Psoas muscle (tissue), 8 donors: ENCODE data around the gene G3BP1. TPM values are rescaled to one million over a fixed set of nuclear protein-coding genes. Genes with fewer than 3 reads are reported as not detected.

Source experiments
- ATAC-seq, 4 donors: fragments of 200-7000 bp; cut with Tn5 transposase; one replicate each; pipeline ENCODE4 v1.9.1; 2020; ENCODE audit warnings: moderate library complexity in 3 of 4, mild to moderate bottlenecking in 2 of 4
- DNase-seq, 2 donors: peaks; one replicate each; pipeline ENCODE4 v3.0.0-alpha.2; 2020
- H3K27ac ChIP-seq: fragments of 200-600 bp; one replicate; pipeline ENCODE4 v1.8.0; 2022
- H3K27me3 ChIP-seq, 3 donors: fragments of 200-600 bp in 1 of 3; one replicate each; pipeline versions ENCODE4 v1.6.1 to v1.8.0; 2013 to 2022; ENCODE audit warnings: low read length in 2 of 3, mild to moderate bottlenecking in 2 of 3, moderate library complexity in 1 of 3; ENCODE audit not compliant: insufficient read depth in 3 of 3
- H3K36me3 ChIP-seq, 2 donors: fragments of 200-600 bp in 1 of 2; one replicate each; pipeline versions ENCODE4 v1.6.1 to v1.8.0; 2013 to 2022; ENCODE audit warnings: low read depth in 1 of 2, mild to moderate bottlenecking in 1 of 2, moderate library complexity in 1 of 2; ENCODE audit not compliant: insufficient read depth in 1 of 2
- H3K4me1 ChIP-seq: fragments of 200-600 bp; one replicate; pipeline ENCODE4 v1.8.0; 2022
- H3K4me3 ChIP-seq: fragments of 200-600 bp; one replicate; pipeline ENCODE4 v1.8.0; 2022; ENCODE audit warnings: mild to moderate bottlenecking
- H3K9me3 ChIP-seq: fragments of 200-600 bp; one replicate; pipeline ENCODE4 v1.8.0; 2022
- WGBS, 3 donors: extraction: QIAGEN DNeasy Blood & Tissue Kit; methylation state at CpG; one replicate each; pipeline versions ENCODE4 v1.1.6 to v1.1.7; 2013; 5-methylcytosine and 5-hydroxymethylcytosine counted together
- intact Hi-C, 2 donors: fragments of 100-400 bp; cut with DNase I; formaldehyde crosslinking; loops; one replicate each; pipeline versions ENCODE4 v1.11.0 to v1.14.2; 2022
- polyA plus RNA-seq, 3 donors: library from polyadenylated mRNA; stranded (reverse); fragments of 200-250 nt; gene quantifications; one replicate each; pipeline ENCODE4 v1.2.3, GENCODE V29; 2013
- total RNA-seq, 4 donors: library from RNA; stranded (reverse); fragmentation: NEBNext Ultra II Directional in 2 of 4; extraction: Animal tissue kit (Norgen Biotek cat#: 25700) in 2 of 4; gene quantifications; one replicate each; pipeline versions ENCODE4 v1.2.1 to v1.2.4, GENCODE V29; 2021 to 2023
- TF ChIP-seq, protein P1 (sequence below): fragments of 200-600 bp; IDR thresholded peaks from one replicate; pipeline ENCODE4 v1.8.0; 2022; ENCODE audit warnings: antibody characterized with exemption
- donor health status: healthy with polysubstance abuse.
- donor health status: DM: no; HTN: no; CAD: no; lungs with moderate emphysema.
- donor health status: Bipolar disorder and iron deficiency.
- donor health status: healthy.
- donor health status: DM: yes; HTN: yes; CAD: no.
- donor health status: DM: no; HTN: no; CAD: no.
- donor health status: DM: no; HTN: no; CAD: no.
- donor health status: DM: yes; HTN: yes; CAD: no.

G3BP1 gene
- total and polyA plus RNA-seq, 7 donors, result 47.0 to 230 (median 132) TPM

DNA sequence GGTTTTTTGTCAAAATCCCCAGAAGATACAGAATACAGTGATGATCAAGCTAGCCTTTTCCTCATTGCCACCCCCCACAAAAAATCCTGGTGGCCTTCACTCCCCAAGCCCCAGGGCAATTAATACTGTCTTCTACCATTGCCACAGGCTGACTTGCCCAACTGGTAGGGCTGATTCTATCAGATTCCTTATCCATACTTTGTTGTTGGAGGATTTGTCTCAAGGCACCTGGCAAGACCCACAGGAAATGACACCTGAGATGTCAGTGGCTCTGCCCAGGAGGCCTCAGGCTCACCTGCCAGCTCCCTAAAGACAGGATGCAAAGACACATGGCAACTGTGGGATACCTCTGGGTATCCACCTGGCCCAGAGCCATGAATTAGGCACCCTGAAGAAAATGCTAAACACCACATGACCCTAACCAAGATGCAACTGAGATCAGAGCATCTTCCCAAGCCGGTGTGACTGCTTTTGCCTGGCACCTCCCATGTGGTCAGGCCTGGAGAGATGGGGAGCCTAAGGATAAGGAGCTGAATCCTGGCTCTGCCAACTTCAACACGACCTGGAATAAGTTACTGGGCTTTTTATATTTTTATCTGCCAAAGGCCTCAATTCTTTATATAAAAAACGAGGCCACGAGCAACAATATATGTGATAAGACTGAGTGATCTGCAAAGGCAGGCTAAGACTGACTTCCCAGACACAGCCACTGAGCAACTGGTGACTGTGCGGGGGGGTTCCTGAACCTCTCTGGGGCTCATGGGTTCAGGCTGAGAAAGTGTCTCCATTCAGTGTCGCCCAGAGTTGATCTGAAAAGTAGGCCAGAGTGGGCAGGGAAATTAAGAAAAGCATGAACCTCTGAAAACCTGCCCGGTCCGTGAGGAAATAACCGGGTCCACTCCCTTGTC lies 14.3 kb upstream of the G3BP1 start:
- H3K27me3 ChIP-seq, result no peaks in the 10 kb centered on the region
- peak overlapping the region; percentile 80 for H3K4me3 ChIP-seq
- H3K4me1 ChIP-seq, result peaks cover 11% of the 10 kb centered on the region
- intact Hi-C loops, result no loop called here
- no peaks in the 10 kb centered on the region for H3K36me3 ChIP-seq
- ATAC-seq, result peak; percentile 11 to 36 (median 26)
- peak overlapping the region; percentile 80 for H3K27ac ChIP-seq
- no peak for DNase-seq
- no peaks in the 10 kb centered on the region for H3K9me3 ChIP-seq
- 17 to 30% (median 21%) methylated on average over 9 of the region's 9 CpGs for WGBS, 3 donors
- TF ChIP-seq, protein P1, sequence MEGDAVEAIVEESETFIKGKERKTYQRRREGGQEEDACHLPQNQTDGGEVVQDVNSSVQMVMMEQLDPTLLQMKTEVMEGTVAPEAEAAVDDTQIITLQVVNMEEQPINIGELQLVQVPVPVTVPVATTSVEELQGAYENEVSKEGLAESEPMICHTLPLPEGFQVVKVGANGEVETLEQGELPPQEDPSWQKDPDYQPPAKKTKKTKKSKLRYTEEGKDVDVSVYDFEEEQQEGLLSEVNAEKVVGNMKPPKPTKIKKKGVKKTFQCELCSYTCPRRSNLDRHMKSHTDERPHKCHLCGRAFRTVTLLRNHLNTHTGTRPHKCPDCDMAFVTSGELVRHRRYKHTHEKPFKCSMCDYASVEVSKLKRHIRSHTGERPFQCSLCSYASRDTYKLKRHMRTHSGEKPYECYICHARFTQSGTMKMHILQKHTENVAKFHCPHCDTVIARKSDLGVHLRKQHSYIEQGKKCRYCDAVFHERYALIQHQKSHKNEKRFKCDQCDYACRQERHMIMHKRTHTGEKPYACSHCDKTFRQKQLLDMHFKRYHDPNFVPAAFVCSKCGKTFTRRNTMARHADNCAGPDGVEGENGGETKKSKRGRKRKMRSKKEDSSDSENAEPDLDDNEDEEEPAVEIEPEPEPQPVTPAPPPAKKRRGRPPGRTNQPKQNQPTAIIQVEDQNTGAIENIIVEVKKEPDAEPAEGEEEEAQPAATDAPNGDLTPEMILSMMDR, result no peak

- H3K36me3 ChIP-seq, result no peaks in the 10 kb centered on the region
Measured at GRCh38 chr5:151758141-151758429, 13.7 kb upstream of the G3BP1 start.

DNA sequence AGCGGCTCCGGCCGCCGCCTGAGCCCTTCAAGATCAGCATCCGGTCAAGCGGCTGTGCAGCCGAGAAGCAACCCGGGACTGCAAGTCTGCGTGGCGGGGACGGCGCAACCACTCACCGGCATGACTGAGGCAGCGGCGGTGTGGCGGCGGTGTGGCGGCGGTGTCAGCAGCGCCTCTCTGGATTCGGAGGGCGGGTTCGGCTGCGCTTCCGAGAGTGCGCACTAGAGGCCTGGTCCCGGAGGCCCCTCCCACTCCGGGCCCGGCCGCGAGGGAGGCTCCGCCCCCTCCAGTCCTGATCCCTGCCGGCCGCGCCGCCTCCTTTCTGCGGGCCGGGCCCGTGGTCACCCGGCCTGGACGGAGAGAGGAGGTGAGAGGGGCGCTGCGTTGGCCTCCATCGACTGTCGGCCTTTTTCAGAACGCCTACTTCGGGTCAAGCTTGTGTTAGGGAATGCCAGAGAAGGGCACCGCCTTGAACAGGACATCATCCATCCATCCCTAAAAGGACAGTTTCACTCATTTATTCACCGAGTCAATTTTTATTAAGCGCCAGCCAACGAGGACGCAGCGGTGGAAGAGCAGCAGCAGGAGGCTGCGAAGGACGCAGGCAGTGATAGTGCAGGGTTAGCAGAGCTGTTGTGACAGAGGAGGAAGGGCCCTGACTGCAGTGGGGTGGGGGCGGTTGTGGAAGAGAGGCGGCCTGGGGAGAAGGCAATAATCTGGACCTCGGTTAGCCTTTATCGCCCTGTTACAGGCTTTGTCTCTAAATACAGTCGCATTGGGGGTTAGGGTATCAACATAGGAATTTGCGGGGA lies 13.1 kb upstream of the G3BP1 start, which contains the start of gene ATOX1:
Gene ATOX1, minus strand, starts transcription at position 202 of the 812 bp plus-strand sequence. Its CDS starts 80 bp downstream, at position 122.
- Histone ChIP-seq H3K27ac (peak within 1 kb of the TSS; percentile 80), H3K27me3 (no peaks in the 10 kb centered on the region), H3K9me3 (no peaks in the 10 kb centered on the region), H3K4me3 (peak within 1 kb of the TSS; percentile 80), H3K4me1 (peaks cover 11% of the 10 kb centered on the region), H3K36me3 (no peaks in the 10 kb centered on the region)
- ATAC-seq (peak; percentile 98 to 99 (median 99)), DNase-seq (peak; percentile 93 to 97)
- WGBS, 3 donors, result 3 to 7% (median 6%) methylated on average over 35 to 61 of the region's 61 CpGs
- intact Hi-C loops, result no loop called here
- TF ChIP-seq, protein P1, result peak; percentile 27

More at GRCh38 chr5:151758141-151758429, 13.7 kb upstream of the G3BP1 start:
- ATAC-seq (peak; percentile 34 to 65 (median 52)), DNase-seq (no peak)
- Histone ChIP-seq H3K4me3 (peak overlapping the region; percentile 80), H3K9me3 (no peaks in the 10 kb centered on the region), H3K27ac (peak overlapping the region; percentile 80), H3K4me1 (peaks cover 11% of the 10 kb centered on the region), H3K27me3 (no peaks in the 10 kb centered on the region)
- 0 to 1% (median 1%) methylated on average over 11 of the region's 11 CpGs for WGBS, 3 donors
- intact Hi-C loops, result no loop called here
- TF ChIP-seq, protein P1, result no peak

- no peaks in the 10 kb centered on the region for H3K27me3 ChIP-seq
- ATAC-seq (no peak), DNase-seq (no peak)
- no peaks in the 10 kb centered on the region for H3K36me3 ChIP-seq
- H3K27ac ChIP-seq, result no peak overlapping the region
- intact Hi-C loops, result no loop called here
- no peaks in the 10 kb centered on the region for H3K4me1 ChIP-seq
- no peaks in the 10 kb centered on the region for H3K9me3 ChIP-seq
- TF ChIP-seq, protein P1, result no peak
- no peak overlapping the region for H3K4me3 ChIP-seq
Measured at GRCh38 chr5:151764801-151765200, 7.0 kb upstream of the G3BP1 start.
